ENCODE results near the gene EVPLL.
A peak's percentile ranks its signal among the peaks of the same experiment; 100 is the strongest.
"Not testable (repeated sequence)": the region's sequence is repeated elsewhere in the genome, so short reads cannot be mapped to it uniquely, and the experiment has no call there.

Gene EVPLL

GRCh38 chr17:18380471-18381157 lies 3.0 kb downstream of the EVPLL start:
- H2BK120ac ChIP-seq (ENCODE audit: low read depth, low read length): no peak overlapping the region
- H2BK5ac ChIP-seq (ENCODE audit: low read length): no peak overlapping the region
- H3K4me2 ChIP-seq (ENCODE audit: low read length): no peak overlapping the region
- no peak overlapping the region for H4K8ac ChIP-seq (ENCODE audit: low read depth, low read length)
- H3K27ac ChIP-seq (ENCODE audit: low read depth, low read length): no peak overlapping the region
- no peaks in the 10 kb centered on the region for H3K79me2 ChIP-seq (ENCODE audit: control insufficient read depth, insufficient read depth, low read length)
- H3K4me1 ChIP-seq (ENCODE audit: control insufficient read depth, low read depth, low read length): no peaks in the 10 kb centered on the region
- no peaks in the 10 kb centered on the region for H3K36me3 ChIP-seq (ENCODE audit: control insufficient read depth, insufficient read depth, low read length)
- no CpG with 5 or more reads among the region's 15 CpGs for WGBS (ENCODE audit: extremely low coverage, insufficient coverage, low lambda C conversion rate)
- no peaks in the 10 kb centered on the region for H3K27me3 ChIP-seq (ENCODE audit: insufficient read depth, low read length, poor library complexity)
- H2BK15ac ChIP-seq (replicated peaks; ENCODE audit: low read depth): no peak overlapping the region
- H3K4ac ChIP-seq (ENCODE audit: low read depth, low read length): no peak overlapping the region
- H4K5ac ChIP-seq (ENCODE audit: low read length): no peak overlapping the region
- H3K18ac ChIP-seq (ENCODE audit: low read length): no peak overlapping the region
- no peak overlapping the region for H3K9ac ChIP-seq (ENCODE audit: low read length)
- DNase-seq: no peak
- H3K56ac ChIP-seq (ENCODE audit: low read length): no peak overlapping the region
- H2AK5ac ChIP-seq (ENCODE audit: low read length): no peak overlapping the region
- no peaks in the 10 kb centered on the region for H3K79me1 ChIP-seq (ENCODE audit: low read length)
- no peak overlapping the region for H3K23ac ChIP-seq (ENCODE audit: low read length)
- no peak overlapping the region for H3K4me3 ChIP-seq (ENCODE audit: low read length)

GRCh38 chr17:18381158-18381952 lies 3.8 kb downstream of the EVPLL start:
- H3K27me3 ChIP-seq (ENCODE audit: insufficient read depth, low read length, poor library complexity): no peaks in the 10 kb centered on the region
- H3K27ac ChIP-seq (ENCODE audit: low read depth, low read length): no peak overlapping the region
- H4K8ac ChIP-seq (ENCODE audit: low read depth, low read length): no peak overlapping the region
- H2BK120ac ChIP-seq (ENCODE audit: low read depth, low read length): no peak overlapping the region
- no peaks in the 10 kb centered on the region for H3K4me1 ChIP-seq (ENCODE audit: control insufficient read depth, low read depth, low read length)
- no peak overlapping the region for H3K23ac ChIP-seq (ENCODE audit: low read length)
- no peak overlapping the region for H2BK5ac ChIP-seq (ENCODE audit: low read length)
- no peak overlapping the region for H3K56ac ChIP-seq (ENCODE audit: low read length)
- no peak overlapping the region for H3K4me3 ChIP-seq (ENCODE audit: low read length)
- no peak for DNase-seq
- H3K79me2 ChIP-seq (ENCODE audit: control insufficient read depth, insufficient read depth, low read length): no peaks in the 10 kb centered on the region
- WGBS (ENCODE audit: extremely low coverage, insufficient coverage, low lambda C conversion rate): no CpG with 5 or more reads among the region's 23 CpGs
- no peak overlapping the region for H3K9ac ChIP-seq (ENCODE audit: low read length)
- H3K18ac ChIP-seq (ENCODE audit: low read length): no peak overlapping the region
- H3K36me3 ChIP-seq (ENCODE audit: control insufficient read depth, insufficient read depth, low read length): no peaks in the 10 kb centered on the region
- H3K4ac ChIP-seq (ENCODE audit: low read depth, low read length): no peak overlapping the region
- no peak overlapping the region for H4K5ac ChIP-seq (ENCODE audit: low read length)
- no peak overlapping the region for H2AK5ac ChIP-seq (ENCODE audit: low read length)
- H3K79me1 ChIP-seq (ENCODE audit: low read length): no peaks in the 10 kb centered on the region
- no peak overlapping the region for H3K4me2 ChIP-seq (ENCODE audit: low read length)
- no peak overlapping the region for H2BK15ac ChIP-seq (replicated peaks; ENCODE audit: low read depth)

GRCh38 chr17:18381953-18382245 lies 4.3 kb downstream of the EVPLL start:
- no peaks in the 10 kb centered on the region for H3K4me1 ChIP-seq (ENCODE audit: control insufficient read depth, low read depth, low read length)
- no peaks in the 10 kb centered on the region for H3K27me3 ChIP-seq (ENCODE audit: insufficient read depth, low read length, poor library complexity)
- no peak overlapping the region for H3K18ac ChIP-seq (ENCODE audit: low read length)
- H2AK5ac ChIP-seq (ENCODE audit: low read length): no peak overlapping the region
- no peak overlapping the region for H3K4me2 ChIP-seq (ENCODE audit: low read length)
- H3K36me3 ChIP-seq (ENCODE audit: control insufficient read depth, insufficient read depth, low read length): no peaks in the 10 kb centered on the region
- no peak overlapping the region for H3K27ac ChIP-seq (ENCODE audit: low read depth, low read length)
- no peak overlapping the region for H2BK120ac ChIP-seq (ENCODE audit: low read depth, low read length)
- no peak for DNase-seq
- no peak overlapping the region for H4K5ac ChIP-seq (ENCODE audit: low read length)
- H3K4ac ChIP-seq (ENCODE audit: low read depth, low read length): no peak overlapping the region
- H2BK15ac ChIP-seq (replicated peaks; ENCODE audit: low read depth): no peak overlapping the region
- H3K56ac ChIP-seq (ENCODE audit: low read length): no peak overlapping the region
- H3K79me2 ChIP-seq (ENCODE audit: control insufficient read depth, insufficient read depth, low read length): no peaks in the 10 kb centered on the region
- no peak overlapping the region for H3K23ac ChIP-seq (ENCODE audit: low read length)
- WGBS (ENCODE audit: extremely low coverage, insufficient coverage, low lambda C conversion rate): no CpG with 5 or more reads among the region's 3 CpGs
- H3K9ac ChIP-seq (ENCODE audit: low read length): no peak overlapping the region
- H3K79me1 ChIP-seq (ENCODE audit: low read length): no peaks in the 10 kb centered on the region
- no peak overlapping the region for H4K8ac ChIP-seq (ENCODE audit: low read depth, low read length)
- H3K4me3 ChIP-seq (ENCODE audit: low read length): no peak overlapping the region
- no peak overlapping the region for H2BK5ac ChIP-seq (ENCODE audit: low read length)

DNA sequence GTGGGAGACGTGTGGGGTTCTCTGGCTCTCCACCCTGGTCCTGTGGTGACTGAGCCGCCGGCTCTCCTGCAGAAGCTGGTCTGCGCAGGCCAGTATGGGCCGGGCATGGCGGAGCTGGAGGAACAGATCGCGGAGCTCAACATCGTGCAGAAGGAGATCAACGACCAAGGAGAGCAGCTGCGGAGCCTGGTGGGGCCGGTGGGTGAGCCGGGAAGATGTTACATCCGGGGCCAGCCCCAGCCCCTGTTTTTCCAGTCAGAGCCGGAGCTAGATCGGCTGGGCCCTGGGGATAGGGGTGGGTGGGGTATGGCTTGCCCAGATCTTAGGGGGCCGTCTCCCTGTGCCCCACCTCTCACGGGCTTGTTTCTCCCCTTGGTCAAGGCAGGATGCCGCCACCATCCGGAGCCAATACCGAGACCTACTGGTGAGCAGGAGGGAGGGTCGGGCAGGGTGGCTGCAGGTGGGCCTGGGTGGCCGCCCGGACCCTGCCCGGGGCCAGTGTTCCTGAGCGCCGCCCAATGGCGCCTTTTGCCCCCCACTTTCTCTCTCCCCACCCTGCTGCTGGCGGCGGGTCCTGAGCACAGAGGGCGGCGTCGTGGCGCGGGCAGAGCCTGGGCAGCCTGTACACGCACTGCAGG lies 5.0 kb downstream of the EVPLL start:
- H3K23ac ChIP-seq (ENCODE audit: low read length): no peak overlapping the region
- H2BK15ac ChIP-seq (replicated peaks; ENCODE audit: low read depth): no peak overlapping the region
- WGBS (ENCODE audit: extremely low coverage, insufficient coverage, low lambda C conversion rate): no CpG with 5 or more reads among the region's 36 CpGs
- no peak overlapping the region for H3K18ac ChIP-seq (ENCODE audit: low read length)
- H3K9ac ChIP-seq (ENCODE audit: low read length): no peak overlapping the region
- H4K8ac ChIP-seq (ENCODE audit: low read depth, low read length): no peak overlapping the region
- peak overlapping the region; percentile 49 for H3K56ac ChIP-seq (ENCODE audit: low read length)
- DNase-seq: no peak
- no peaks in the 10 kb centered on the region for H3K79me2 ChIP-seq (ENCODE audit: control insufficient read depth, insufficient read depth, low read length)
- no peak overlapping the region for H4K5ac ChIP-seq (ENCODE audit: low read length)
- no peaks in the 10 kb centered on the region for H3K27me3 ChIP-seq (ENCODE audit: insufficient read depth, low read length, poor library complexity)
- no peak overlapping the region for H3K4ac ChIP-seq (ENCODE audit: low read depth, low read length)
- no peaks in the 10 kb centered on the region for H3K4me1 ChIP-seq (ENCODE audit: control insufficient read depth, low read depth, low read length)
- H3K4me3 ChIP-seq (ENCODE audit: low read length): no peak overlapping the region
- no peak overlapping the region for H3K4me2 ChIP-seq (ENCODE audit: low read length)
- no peak overlapping the region for H2BK5ac ChIP-seq (ENCODE audit: low read length)
- no peak overlapping the region for H2BK120ac ChIP-seq (ENCODE audit: low read depth, low read length)
- no peak overlapping the region for H3K27ac ChIP-seq (ENCODE audit: low read depth, low read length)
- no peaks in the 10 kb centered on the region for H3K36me3 ChIP-seq (ENCODE audit: control insufficient read depth, insufficient read depth, low read length)
- H2AK5ac ChIP-seq (ENCODE audit: low read length): no peak overlapping the region
- H3K79me1 ChIP-seq (ENCODE audit: low read length): no peaks in the 10 kb centered on the region

- not testable (repeated sequence) for H2AK5ac ChIP-seq (ENCODE audit: low read length); H2BK5ac ChIP-seq (ENCODE audit: low read length); H3K4me2 ChIP-seq (ENCODE audit: low read length); H3K36me3 ChIP-seq (ENCODE audit: control insufficient read depth, insufficient read depth, low read length); H2BK120ac ChIP-seq (ENCODE audit: low read depth, low read length); H4K8ac ChIP-seq (ENCODE audit: low read depth, low read length); H3K9ac ChIP-seq (ENCODE audit: low read length); H3K18ac ChIP-seq (ENCODE audit: low read length); H3K4ac ChIP-seq (ENCODE audit: low read depth, low read length); H2BK15ac ChIP-seq (replicated peaks; ENCODE audit: low read depth); H3K4me1 ChIP-seq (ENCODE audit: control insufficient read depth, low read depth, low read length); H3K4me3 ChIP-seq (ENCODE audit: low read length); H4K5ac ChIP-seq (ENCODE audit: low read length); H3K27me3 ChIP-seq (ENCODE audit: insufficient read depth, low read length, poor library complexity); H3K79me1 ChIP-seq (ENCODE audit: low read length); H3K23ac ChIP-seq (ENCODE audit: low read length); H3K79me2 ChIP-seq (ENCODE audit: control insufficient read depth, insufficient read depth, low read length); DNase-seq; H3K27ac ChIP-seq (ENCODE audit: low read depth, low read length)
- no CpG with 5 or more reads among the region's 36 CpGs for WGBS (ENCODE audit: extremely low coverage, insufficient coverage, low lambda C conversion rate)
- peak overlapping the region; percentile 49 for H3K56ac ChIP-seq (ENCODE audit: low read length)
Observed at GRCh38 chr17:18383079-18383481, 5.5 kb downstream of the EVPLL start.
